ENCODE results near the gene FAHD2B. TPM values are rescaled to one million over a fixed set of nuclear protein-coding genes. Genes with fewer than 3 reads are reported as not detected.
"Not testable (repeated sequence)": the region's sequence is repeated elsewhere in the genome, so short reads cannot be mapped to it uniquely, and the experiment has no call there.

FAHD2B gene
- 10 to 100 TPM; 11.0 to 18.1 (median 13.2) TPM for polyA plus RNA-seq

- peak; percentile 69 to 79 (median 74) for DNase-seq
- Mint-ChIP-seq H3K27ac (peak within 1 kb of the TSS; percentile 43 to 90 (median 66)), H3K4me1 (peaks cover 10 to 11% of the 10 kb centered on the region in 2 donors), H3K4me3 (peak within 1 kb of the TSS; percentile 79 to 85 (median 79))
- not testable (repeated sequence) for H3K36me3 Mint-ChIP-seq; H3K9me3 Mint-ChIP-seq; H3K27me3 Mint-ChIP-seq (ENCODE audit: low read depth in 3 of 3)
These were observed at the start of gene FAHD2B for GRCh38 chr2:97094772-97095611. Gene FAHD2B (minus strand): TSS chr2:97094882. CDS start chr2:97091706, 3,176 bp downstream.

GRCh38 chr2:97144016-97144415 is 49.3 kb upstream of the FAHD2B start:
- H3K36me3 Mint-ChIP-seq, result peaks cover 10 to 24% (median 19%) of the 10 kb centered on the region in 3 donors
- DNase-seq; H3K9me3 Mint-ChIP-seq; H3K27me3 Mint-ChIP-seq (ENCODE audit: low read depth in 3 of 3); H3K27ac Mint-ChIP-seq; H3K4me1 Mint-ChIP-seq; H3K4me3 Mint-ChIP-seq: not testable (repeated sequence)

GRCh38 chr2:97129090-97129489 is 34.4 kb upstream of the FAHD2B start:
- H3K27me3 Mint-ChIP-seq (ENCODE audit: low read depth in 3 of 3); H3K4me1 Mint-ChIP-seq; H3K27ac Mint-ChIP-seq; H3K4me3 Mint-ChIP-seq; H3K9me3 Mint-ChIP-seq; DNase-seq: not testable (repeated sequence)
- H3K36me3 Mint-ChIP-seq, result peaks cover 10 to 13% (median 12%) of the 10 kb centered on the region in 3 donors

GRCh38 chr2:97113882-97114255 is 19.2 kb upstream of the FAHD2B start:
- H3K36me3 Mint-ChIP-seq; DNase-seq; H3K9me3 Mint-ChIP-seq; H3K27me3 Mint-ChIP-seq (ENCODE audit: low read depth in 3 of 3): not testable (repeated sequence)
- Mint-ChIP-seq H3K4me3 (peak overlapping the region; percentile 97 to 99 (median 99)), H3K27ac (peak overlapping the region; percentile 96 to 98 (median 98)), H3K4me1 (peaks cover 5 to 12% of the 10 kb centered on the region in 2 donors)

GRCh38 chr2:97113050-97113881 is 18.6 kb upstream of the FAHD2B start, which contains the start of gene ANKRD36:
Gene ANKRD36 (plus strand): TSS chr2:97113153. CDS start chr2:97113740, 587 bp downstream.
- H3K9me3 Mint-ChIP-seq; H3K27me3 Mint-ChIP-seq (ENCODE audit: low read depth in 3 of 3); H3K36me3 Mint-ChIP-seq: not testable (repeated sequence)
- Mint-ChIP-seq H3K27ac (peak within 1 kb of the TSS; percentile 96 to 98 (median 98)), H3K4me1 (peaks cover 5 to 12% of the 10 kb centered on the region in 2 donors), H3K4me3 (peak within 1 kb of the TSS; percentile 97 to 99 (median 99))
- DNase-seq, result peak; percentile 83 to 87 (median 85)

GRCh38 chr2:97112320-97113049 is 17.8 kb upstream of the FAHD2B start:
- H3K9me3 Mint-ChIP-seq; H3K27me3 Mint-ChIP-seq (ENCODE audit: low read depth in 3 of 3); H3K36me3 Mint-ChIP-seq: not testable (repeated sequence)
- DNase-seq, result peak; percentile 67 to 75 (median 69)
- H3K27ac Mint-ChIP-seq, result peak overlapping the region; percentile 84 to 96 (median 93)
- peak overlapping the region; percentile 93 to 98 (median 96) for H3K4me3 Mint-ChIP-seq
- peaks cover 5 to 12% of the 10 kb centered on the region in 2 donors for H3K4me1 Mint-ChIP-seq

GRCh38 chr2:97111246-97111645 is 16.6 kb upstream of the FAHD2B start:
- DNase-seq, H3K36me3 Mint-ChIP-seq, H3K9me3 Mint-ChIP-seq, H3K4me3 Mint-ChIP-seq, H3K27ac Mint-ChIP-seq: not testable (repeated sequence)
- Mint-ChIP-seq H3K4me1 (peaks cover 5 to 12% of the 10 kb centered on the region in 2 donors), H3K27me3 (ENCODE audit: low read depth in 3 of 3) (peaks cover 3 to 16% (median 7%) of the 10 kb centered on the region in 3 donors)

GRCh38 chr2:97106878-97107277 is 12.2 kb upstream of the FAHD2B start:
- peaks cover 3 to 26% (median 15%) of the 10 kb centered on the region in 3 donors for H3K27me3 Mint-ChIP-seq (ENCODE audit: low read depth in 3 of 3)
- H3K9me3 Mint-ChIP-seq, DNase-seq, H3K27ac Mint-ChIP-seq, H3K4me3 Mint-ChIP-seq, H3K4me1 Mint-ChIP-seq, H3K36me3 Mint-ChIP-seq: not testable (repeated sequence)

GRCh38 chr2:97098786-97099372 is 4.2 kb upstream of the FAHD2B start:
- H3K27me3 Mint-ChIP-seq (ENCODE audit: low read depth in 3 of 3), result peaks cover 5 to 18% (median 8%) of the 10 kb centered on the region in 3 donors
- not testable (repeated sequence) for H3K4me3 Mint-ChIP-seq, DNase-seq, H3K9me3 Mint-ChIP-seq, H3K36me3 Mint-ChIP-seq, H3K27ac Mint-ChIP-seq
- peaks cover 10 to 11% of the 10 kb centered on the region in 2 donors for H3K4me1 Mint-ChIP-seq

- Mint-ChIP-seq H3K36me3 (peaks cover 0 to under 1% (median 0%) of the 10 kb centered on the region in 3 donors), H3K27me3 (ENCODE audit: low read depth in 3 of 3) (peaks cover 4 to 5% (median 5%) of the 10 kb centered on the region in 3 donors), H3K9me3 (no peaks in the 10 kb centered on the region), H3K4me1 (peaks cover 10 to 11% of the 10 kb centered on the region in 2 donors), H3K4me3 (peak overlapping the region; percentile 79 to 85 (median 79)), H3K27ac (peak overlapping the region in 5 of 6 donors; percentile 53 to 90 (median 73))
- DNase-seq, result no peak
These were observed 979 bp upstream of the FAHD2B start for GRCh38 chr2:97095661-97096060.

- H3K4me3 Mint-ChIP-seq, result peak overlapping the region in 4 of 5 donors; percentile 13 to 58 (median 26)
- not testable (repeated sequence) for H3K27me3 Mint-ChIP-seq (ENCODE audit: low read depth in 3 of 3); H3K36me3 Mint-ChIP-seq; H3K27ac Mint-ChIP-seq; H3K9me3 Mint-ChIP-seq; DNase-seq
- H3K4me1 Mint-ChIP-seq, result peaks cover 10 to 11% of the 10 kb centered on the region in 2 donors
These were observed 505 bp downstream of the FAHD2B start for GRCh38 chr2:97093983-97094771.

GRCh38 chr2:97092946-97093345 is 1.7 kb downstream of the FAHD2B start:
- H3K4me3 Mint-ChIP-seq, result peak overlapping the region in 1 of 5 donors; percentile 36
- H3K27ac Mint-ChIP-seq, result peak overlapping the region in 1 of 6 donors; percentile 45
- H3K27me3 Mint-ChIP-seq (ENCODE audit: low read depth in 3 of 3); DNase-seq; H3K36me3 Mint-ChIP-seq; H3K9me3 Mint-ChIP-seq: not testable (repeated sequence)
- peaks cover 10 to 11% of the 10 kb centered on the region in 2 donors for H3K4me1 Mint-ChIP-seq

Measured in immature natural killer cell (primary cell).